NCI-H187 treated with DMSO at 0.1 percent for 48 hours (cell line): ENCODE data around the gene OR8D4.
"Not testable (repeated sequence)": the region's sequence is repeated elsewhere in the genome, so short reads cannot be mapped to it uniquely, and the experiment has no call there.

ENCODE experiments used
- DNase-seq: peaks from one replicate; lab custom pipeline; 2025; lab: John Stamatoyannopoulos, UW

OR8D4 gene

DNA sequence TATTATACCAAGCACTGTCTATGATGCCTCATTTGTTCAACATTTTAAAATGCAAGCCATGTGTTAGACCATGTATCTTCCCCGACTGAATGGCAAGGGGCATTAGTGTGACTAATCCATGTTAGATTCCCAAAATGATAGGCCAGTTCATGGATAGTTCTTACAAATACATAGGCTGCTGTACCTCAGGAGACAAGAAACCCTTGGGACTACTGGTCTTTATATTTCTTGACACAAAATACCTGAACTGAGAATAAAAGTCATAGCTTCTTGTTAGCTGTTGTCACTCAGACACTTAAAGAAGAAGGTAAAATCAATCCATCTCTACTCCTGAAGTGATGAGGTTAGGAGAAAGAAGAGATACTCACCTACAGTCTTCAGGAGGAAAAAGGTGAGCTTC lies at the start of gene OR8D4:
TSS of gene OR8D4 (plus strand) at position 301 of the 400 bp plus-strand sequence. CDS start 4,265 bp downstream, outside the sequence.
- no peak for DNase-seq

DNA sequence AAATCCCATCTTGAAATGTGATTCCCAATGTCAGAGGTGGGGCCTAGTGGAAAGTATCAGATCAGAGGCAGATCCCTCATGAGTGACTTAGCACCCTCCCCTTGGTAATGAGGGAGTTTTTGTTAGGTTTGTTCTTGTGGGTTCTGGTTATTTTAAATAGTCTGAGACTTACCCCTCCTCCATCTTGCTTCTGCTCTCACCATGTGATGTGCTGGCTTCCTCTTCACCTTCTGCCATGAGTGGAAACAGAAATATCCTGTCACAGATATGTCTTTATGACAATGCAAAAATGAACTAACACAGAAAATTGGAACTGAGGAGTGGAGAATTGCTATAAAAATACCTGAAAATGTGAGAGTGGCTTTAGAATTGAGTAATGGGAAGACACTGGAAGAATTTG lies 49.6 kb upstream of the OR8D4 start:
- DNase-seq, result no peak

DNA sequence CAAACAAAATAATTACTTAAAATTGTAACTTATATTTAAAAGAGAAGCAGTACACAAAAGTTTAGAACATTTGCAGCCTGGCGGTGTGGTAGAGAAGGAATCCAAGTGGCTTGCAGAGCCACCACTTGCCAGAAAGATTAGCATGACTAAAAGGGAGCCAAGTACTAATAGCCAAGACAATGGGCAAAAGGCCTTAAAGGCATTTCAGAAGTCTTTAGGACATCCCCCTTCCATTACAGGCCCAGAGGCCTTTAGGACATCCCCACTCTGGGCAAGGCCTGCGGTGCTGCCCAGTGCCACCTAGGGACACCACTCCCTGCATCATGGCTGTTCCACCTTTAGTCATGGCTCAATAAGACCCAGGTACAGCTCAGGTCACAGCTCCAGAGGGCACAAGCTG lies 48.9 kb upstream of the OR8D4 start:
- no peak for DNase-seq

DNA sequence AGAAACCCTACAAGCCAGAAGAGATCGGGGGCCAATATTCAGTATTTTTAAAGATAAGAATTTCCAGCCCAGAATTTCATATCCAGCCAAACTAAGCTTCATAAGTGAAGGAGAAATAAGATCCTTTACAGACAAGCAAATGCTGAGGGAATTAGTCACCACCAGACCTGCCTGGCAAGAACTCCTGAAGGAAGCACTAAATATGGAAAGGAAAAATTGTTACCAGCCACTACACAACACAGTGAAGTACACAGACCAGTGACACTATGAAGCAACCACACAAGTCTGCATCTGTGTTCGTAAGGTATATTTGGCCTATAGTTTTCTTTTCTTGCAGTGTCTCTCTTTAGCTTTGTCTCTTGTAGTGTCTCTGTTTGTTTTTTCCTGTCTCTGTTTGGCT lies 45.5 kb upstream of the OR8D4 start:
- DNase-seq, result no peak

DNA sequence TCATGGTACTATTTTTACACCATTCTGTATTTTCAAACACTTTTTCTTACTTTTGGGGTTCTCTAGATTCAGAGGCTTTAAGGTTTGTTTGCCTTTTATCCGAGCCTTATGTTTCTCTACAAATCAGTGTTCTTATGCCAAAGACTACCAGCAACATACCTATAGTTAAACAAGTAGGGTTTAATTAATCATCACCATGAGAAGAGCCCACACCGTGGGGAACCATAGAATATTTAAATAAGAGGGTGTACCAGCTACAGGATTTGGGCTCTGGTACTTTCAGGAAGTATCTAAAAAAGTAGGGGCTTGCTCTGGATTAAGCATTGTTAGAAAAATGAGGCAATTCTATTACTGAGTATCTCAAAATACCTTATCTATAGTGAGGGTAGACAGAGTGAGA lies 42.2 kb upstream of the OR8D4 start:
- no peak for DNase-seq

DNA sequence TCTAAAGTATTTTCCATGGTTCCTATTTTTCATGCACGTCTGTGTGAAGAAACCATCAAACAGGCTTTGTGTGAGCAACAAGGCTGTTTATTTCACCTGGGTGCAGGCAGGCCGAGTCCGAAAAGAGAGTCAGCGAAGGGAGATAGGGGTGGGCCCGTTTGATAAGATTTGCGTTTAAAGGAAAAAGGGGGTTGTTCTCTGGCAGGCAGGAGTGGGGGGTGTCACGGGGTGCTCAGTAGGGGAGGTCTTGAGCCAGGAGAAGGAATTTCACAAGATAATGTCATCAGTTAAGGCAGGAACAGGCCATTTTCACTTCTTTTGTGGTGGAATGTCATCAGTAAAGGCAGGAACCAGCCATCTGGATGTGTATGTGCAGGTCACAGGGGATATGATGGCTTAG lies 36.7 kb upstream of the OR8D4 start:
- not testable (repeated sequence) for DNase-seq

DNA sequence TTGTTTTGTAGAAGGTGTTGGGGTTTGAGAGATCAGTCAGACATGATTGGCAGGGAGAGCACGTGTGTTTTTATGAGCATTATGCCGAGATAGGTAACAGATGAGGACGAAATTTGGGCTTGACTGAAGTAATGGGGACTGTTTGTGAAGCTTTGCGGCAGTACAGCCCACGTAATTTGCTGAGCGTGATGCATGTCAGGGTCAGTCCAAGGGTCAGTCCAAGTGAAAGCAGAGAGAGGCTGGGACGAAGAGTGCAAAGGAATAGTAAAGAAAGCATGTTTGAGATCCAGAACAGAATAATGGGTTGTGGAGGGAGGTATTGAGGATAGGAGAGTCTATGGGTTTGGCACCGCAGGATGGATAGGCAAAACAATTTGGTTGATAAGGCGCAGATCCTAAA lies 34.2 kb upstream of the OR8D4 start:
- DNase-seq, result not testable (repeated sequence)

DNA sequence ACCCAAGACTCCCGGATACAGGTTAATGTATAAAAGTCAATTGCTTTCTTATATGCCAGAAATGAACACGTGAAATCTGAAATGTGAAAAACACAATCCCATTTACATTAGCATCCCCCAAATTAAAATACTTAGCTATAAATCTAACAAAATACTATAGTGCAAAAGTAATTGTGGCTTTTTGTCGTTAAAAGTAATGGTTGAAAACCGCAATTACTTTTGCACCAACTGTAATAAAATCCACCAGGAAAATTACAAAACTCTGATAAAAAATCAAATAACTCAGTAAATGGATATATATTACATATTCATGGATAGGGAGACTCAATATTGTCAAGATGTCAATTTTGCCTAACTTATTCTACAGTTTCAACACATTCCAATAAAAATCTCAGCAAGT lies 21.1 kb upstream of the OR8D4 start:
- no peak for DNase-seq

DNA sequence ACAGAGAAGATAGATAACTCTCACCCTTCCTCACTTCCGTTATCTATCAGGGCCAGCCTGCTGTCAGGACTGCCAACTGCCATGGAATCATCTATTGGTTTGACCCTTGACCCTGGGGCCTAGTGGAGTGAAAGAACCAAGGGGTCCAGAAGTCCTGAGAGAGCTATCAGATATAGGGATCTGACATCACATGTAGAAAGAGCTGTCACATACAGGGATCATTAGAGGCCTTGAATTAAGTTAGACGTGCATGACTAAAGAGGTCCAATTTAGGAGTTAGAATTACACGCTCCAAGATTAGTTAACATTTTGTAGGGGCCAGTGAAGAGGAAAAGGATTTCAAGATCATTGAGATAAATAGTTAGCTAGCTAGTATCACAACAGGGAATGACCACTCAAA lies 16.4 kb upstream of the OR8D4 start, which contains the start of gene TMEM225:
TSS of gene TMEM225 (minus strand) at position 101 of the 400 bp plus-strand sequence. CDS start 245 bp downstream, outside the sequence.
- no peak for DNase-seq

DNA sequence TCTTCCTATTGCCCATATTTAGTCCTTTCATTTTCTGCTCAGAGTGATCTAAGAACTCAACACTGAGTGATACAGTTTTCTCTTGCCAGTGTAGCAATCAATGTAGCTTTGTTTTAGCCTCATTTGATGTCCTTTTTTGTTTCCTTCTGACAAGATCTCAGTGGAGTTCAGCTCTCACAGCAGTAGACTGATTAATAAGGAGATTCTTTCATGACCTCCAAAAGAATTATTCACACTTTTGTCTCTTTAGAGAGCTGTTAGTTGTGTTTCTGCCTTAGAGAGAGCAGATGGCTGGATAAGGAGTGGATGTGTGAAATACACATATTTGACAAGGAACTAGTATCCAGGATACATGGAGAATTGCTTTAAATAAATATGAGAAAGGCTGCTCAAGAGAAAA lies 9.9 kb upstream of the OR8D4 start:
- DNase-seq, result no peak

DNA sequence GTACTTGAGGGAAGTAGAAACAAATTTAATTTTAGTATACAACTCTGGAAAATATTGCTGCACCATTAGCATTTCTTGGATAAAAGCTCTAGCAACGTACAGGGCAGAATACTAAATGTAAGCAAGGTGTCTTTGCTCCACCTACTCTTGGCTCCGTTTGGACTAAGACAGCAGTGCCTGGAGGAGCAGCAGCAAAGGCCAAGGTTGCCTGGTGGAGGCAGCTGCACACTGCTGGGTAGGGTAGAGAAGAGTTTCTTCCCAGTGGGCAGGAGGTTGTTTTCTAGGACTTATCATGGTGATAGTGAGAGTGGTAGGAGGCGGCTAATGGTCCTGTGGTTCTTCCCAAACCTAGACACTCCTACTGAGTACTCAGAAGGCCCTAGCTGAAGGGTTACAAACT lies 2.2 kb upstream of the OR8D4 start:
- no peak for DNase-seq

DNA sequence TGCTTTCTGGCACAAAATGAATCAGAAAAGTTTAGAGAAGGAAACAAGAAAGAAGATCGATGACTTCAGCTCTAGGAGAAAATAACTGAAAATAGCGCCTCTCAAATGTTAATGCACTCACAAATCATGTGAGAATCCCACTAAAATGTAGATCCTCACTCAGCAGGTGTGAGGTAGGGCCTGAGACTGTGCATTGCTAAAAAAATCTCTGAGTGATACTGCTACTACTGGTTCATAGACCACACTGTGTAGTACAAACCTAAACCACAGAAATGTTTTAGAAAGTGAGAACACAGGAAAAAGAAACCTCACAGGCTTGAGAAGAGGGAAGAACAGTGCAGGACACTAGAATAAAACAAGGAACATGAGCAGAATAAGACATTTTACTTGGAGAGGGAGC lies 2.0 kb downstream of the OR8D4 start:
- DNase-seq, result no peak

DNA sequence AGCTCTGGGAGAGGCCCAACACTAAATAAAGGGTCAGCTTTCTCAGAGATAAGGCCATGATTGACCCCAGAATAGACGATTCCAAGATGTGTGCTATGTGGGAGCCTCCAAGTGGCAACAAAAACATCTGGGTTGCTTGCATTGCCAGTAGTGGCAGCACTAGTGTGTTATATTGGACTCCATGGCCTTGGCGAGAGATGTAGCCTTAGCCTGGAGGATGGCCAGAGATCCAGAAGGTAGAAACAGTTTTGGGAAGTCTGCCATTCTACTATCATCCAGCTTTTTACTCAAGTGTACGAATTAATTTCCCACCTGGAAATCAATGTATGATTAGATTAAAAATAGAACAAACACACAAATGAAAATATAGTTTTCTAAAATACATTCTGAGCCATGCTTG lies 3.0 kb downstream of the OR8D4 start:
- DNase-seq, result no peak

DNA sequence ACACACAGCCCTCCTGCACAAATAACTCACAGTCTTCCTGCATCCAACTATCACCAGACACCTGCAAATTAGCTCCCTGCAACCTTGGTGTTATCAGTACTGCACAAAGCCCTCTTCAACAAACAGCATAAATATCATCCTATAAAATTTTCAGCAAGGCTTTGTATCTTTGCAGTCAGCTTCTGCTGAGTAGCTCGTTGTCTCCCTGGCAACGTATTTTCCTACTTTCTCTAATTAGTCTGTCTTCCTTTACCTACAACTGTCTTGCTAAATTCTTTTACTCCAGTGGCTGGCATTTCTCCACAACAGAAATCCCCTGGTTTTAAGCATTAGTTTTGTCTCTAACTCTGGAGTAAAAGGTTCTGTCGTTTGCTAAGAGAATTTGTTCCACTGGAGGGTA lies 3.9 kb downstream of the OR8D4 start:
- DNase-seq, result no peak

DNA sequence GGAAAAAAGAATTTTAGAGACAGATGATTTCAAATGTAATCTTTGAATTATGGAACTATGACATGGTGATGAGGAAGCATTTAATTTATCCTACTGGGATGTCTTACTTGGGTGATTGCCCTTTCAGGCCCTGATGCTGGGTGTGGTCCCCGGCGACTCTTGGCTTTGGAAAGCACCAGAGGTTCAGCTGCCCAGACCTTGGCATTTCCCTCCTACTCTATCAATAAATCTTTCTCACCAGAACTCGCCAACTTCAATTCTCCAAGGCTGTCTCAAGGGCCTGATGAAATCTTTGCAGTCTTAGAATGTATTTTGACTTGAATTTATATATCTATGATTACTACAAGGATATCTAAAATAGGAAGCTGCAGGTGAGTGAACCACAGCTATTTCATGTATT lies 19.0 kb downstream of the OR8D4 start:
- DNase-seq, result no peak

DNA sequence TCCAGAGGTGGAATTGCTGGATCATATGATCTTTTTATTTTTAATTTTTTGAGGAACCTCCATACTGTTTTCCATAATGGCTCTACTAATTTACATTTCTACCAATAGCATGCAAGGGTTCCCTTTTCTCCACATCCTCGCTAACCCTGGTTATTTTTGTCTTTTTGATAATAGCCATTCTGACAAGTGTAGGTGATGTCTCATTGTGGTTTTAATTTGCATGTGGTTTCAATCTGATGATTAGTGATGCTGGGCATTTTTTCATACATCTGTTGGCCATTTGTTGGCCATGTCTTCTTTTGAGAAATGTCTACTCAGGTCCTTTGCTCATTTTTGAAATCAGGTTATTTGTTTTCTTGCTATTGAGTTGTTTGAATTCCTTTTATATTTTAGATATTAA lies 22.1 kb downstream of the OR8D4 start:
- no peak for DNase-seq

DNA sequence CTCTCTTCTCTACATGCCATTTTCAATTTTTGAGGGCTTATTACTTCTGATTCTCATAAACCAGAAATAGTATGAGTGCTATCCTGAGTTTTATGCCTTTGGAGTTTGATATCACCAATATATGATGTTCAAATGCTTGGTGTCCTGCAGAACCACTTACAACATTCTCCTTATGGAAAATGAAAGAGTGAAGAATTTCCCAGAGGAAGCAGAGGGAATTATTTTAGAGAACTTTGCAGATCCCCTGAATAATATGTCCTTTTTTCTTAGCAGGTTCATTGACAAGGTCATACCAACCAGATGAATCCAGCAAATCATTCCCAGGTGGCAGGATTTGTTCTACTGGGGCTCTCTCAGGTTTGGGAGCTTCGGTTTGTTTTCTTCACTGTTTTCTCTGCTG lies 37.4 kb downstream of the OR8D4 start, which contains the start of gene OR4D5:
TSS of gene OR4D5 (plus strand) at position 301 of the 400 bp plus-strand sequence. CDS start at position 301, 0 bp downstream.
- DNase-seq, result no peak

DNA sequence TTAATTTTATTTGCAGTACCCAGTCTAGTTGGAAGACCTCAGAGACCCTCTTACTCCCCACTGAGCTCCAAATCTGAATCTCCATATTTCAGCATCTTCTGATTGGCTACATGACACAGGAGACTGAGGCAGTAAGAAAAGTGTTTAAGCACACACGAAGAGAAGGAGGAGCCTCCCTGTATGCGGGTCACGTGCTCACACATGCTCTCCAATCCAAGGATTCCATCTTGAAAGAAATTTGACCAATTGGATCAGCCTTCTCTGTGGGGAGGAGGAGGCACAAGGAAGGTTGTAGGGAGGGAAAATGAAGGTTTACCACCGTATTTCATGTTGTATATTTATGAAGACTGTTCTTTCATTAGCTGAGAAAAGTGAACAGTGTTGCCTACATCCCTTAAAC lies 40.4 kb downstream of the OR8D4 start:
- no peak for DNase-seq

DNA sequence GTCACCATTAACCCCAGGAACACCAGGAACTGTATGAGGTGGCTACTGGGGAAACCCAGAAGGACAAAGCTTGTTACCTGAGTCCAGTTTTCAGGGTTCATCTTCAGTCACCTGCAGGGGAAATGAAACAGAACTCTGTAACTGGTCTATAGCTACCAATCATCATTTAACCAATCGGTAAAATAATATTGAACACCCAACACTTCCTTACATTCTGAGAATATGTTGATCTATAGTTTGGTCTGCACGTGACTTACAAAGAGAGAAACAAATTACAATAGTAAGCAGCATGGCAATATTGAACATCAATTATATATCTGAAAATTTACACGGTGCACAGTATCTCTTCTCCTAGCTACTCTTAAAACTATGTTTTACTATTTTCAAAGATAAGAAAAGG lies 41.8 kb downstream of the OR8D4 start, which contains the start of gene OR6T1:
TSS of gene OR6T1 (minus strand) at position 101 of the 400 bp plus-strand sequence. CDS start at position 101, 0 bp downstream.
- no peak for DNase-seq

DNA sequence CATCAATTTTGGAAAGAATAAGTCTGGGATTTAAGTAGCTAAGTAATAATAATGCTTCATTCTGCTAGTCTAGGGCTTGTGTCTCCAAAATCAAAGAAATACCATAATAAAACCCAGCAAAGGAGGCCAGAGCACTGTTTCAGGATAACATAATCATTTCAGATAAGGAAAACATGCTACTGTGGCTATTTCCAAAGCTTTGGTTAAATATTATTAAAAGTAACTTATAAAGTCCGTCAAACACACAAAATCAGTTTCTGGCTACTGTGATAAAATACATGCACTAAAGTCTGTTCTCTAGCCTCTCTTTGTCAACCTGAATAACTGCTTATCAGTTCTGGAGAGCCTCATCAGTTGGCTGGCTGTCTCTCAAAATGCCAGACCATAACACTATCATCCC lies 43.2 kb downstream of the OR8D4 start:
- DNase-seq, result no peak

DNA sequence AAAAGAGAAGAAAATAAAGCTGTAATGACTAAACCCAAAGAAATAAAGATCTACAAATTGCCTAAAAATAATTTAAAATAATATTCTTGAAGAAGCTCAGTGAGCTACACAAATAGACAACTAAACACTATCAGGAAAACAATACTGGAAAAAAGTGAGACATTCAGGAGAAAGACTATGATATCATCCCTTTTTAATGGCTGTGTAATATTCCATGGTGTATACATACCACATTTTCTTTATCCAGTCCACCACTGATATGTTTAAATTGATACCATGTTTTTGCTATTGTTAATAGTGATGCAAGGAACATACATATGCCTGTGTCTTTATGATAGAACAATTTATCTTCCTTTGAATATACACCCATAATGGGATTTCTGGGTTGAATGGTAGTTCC lies 54.8 kb downstream of the OR8D4 start:
- DNase-seq, result no peak
